Stomach smooth muscle (tissue), 2 donors: ENCODE results near the gene LZTR1.
"Not testable (repeated sequence)": the region's sequence is repeated elsewhere in the genome, so short reads cannot be mapped to it uniquely, and the experiment has no call there.

Source experiments
- H3K27ac ChIP-seq: one replicate; pipeline ENCODE4 v1.7.0; 2013; ENCODE audit warnings: mild to moderate bottlenecking, low read length, inconsistent platforms
- H3K27me3 ChIP-seq, 2 donors: one replicate each; pipeline ENCODE4 v1.7.0; 2013; ENCODE audit warnings: low read length in 2 of 2; ENCODE audit not compliant: insufficient read depth in 2 of 2, control insufficient read depth in 1 of 2
- H3K36me3 ChIP-seq, 2 donors: one replicate each; pipeline ENCODE4 v1.7.0; 2013; ENCODE audit warnings: low read length in 2 of 2; ENCODE audit not compliant: control insufficient read depth in 2 of 2, insufficient read depth in 2 of 2
- H3K4me1 ChIP-seq: one replicate; pipeline ENCODE4 v1.7.0; 2013; ENCODE audit warnings: low read length; ENCODE audit not compliant: control insufficient read depth, insufficient read depth
- H3K4me3 ChIP-seq, 2 donors: one replicate each; pipeline ENCODE4 v1.7.0; 2013; ENCODE audit warnings: low read length in 2 of 2
- H3K9ac ChIP-seq, 2 donors: one replicate each; pipeline ENCODE4 v1.7.0; 2013; ENCODE audit warnings: low read length in 2 of 2, mild to moderate bottlenecking in 1 of 2
- H3K9me3 ChIP-seq, 2 donors: one replicate each; pipeline ENCODE4 v1.7.0; 2013; ENCODE audit warnings: low read length in 2 of 2; ENCODE audit not compliant: control insufficient read depth in 2 of 2
- donor health status: healthy.
- donor health status: Pancreatic carcinoma.

The LZTR1 gene

DNA sequence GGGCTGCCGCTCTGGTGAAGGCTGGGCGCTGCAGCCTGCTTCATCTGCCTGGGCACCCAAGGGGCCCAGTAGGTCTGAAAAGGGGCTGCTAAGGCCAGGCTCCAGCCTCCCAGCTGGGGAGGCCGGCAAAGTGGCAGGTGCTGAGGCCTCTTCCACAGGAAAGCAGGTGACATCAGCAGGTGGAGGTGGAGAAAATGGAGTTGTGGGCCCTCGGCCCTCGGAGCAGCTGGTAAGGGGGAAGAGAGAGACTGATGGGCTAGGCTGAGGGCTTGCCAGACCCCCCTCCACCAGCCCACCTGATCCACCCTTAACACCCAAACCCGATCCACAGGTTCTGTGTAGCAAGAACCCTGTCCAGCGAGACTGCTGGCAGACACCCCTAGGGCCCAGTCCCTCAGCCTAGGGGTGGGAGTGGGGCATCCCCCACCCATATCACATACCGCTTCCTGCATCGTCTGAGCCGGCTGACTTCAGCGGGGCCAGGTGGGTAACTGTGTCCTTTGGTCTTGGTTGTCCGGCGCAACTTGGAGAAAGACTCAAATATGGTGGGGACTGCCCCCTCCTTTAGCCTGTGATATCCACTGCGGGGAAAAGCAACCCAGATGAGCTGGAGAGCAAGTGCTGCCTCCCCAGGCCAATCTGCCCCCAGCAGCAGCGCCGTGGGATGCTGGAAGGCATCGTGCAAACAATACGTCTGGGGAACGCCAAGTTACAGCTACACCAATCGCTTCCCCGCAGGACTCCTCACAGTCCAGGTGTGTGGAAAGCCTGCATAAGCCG lies 18.3 kb downstream of the LZTR1 start:
- Histone ChIP-seq H3K27me3 (no peaks in the 10 kb centered on the region), H3K27ac (peak overlapping the region; percentile 96), H3K9ac (peak overlapping the region; percentile 85 to 95), H3K4me1 (peaks cover 36% of the 10 kb centered on the region), H3K9me3 (no peaks in the 10 kb centered on the region), H3K36me3 (peaks cover 6 to 16% of the 10 kb centered on the region in 2 donors), H3K4me3 (peak overlapping the region; percentile 65 to 90)

DNA sequence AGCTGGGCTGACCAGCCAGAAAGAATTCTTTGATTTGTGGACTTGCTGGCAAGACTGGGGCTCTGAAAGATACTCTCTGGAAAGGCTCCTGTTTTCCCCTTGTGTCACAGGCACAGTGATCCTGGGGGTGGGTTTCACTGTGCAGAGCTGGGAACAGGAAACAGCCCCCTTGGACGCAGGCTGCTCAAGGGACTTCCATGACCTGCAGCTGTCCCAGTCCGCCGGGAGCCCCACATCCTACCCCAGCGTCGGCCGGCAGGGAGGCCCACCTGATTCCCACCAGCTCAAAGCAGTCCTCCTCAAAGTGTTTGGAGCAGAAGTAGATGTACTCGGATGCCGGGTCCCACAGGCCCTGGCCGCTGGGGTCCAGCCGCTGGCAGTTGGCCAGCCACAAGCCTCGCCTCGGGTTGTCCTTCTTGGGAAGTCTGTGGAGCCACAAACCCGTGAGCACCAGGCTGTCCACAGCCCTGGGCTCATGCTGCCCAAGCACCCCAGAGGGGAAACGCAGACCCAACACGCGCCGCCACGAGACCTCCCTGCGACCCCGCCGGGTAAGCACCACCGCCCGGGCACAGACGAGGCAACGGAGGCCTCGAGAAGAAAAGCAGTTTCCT lies 19.0 kb downstream of the LZTR1 start:
- Histone ChIP-seq H3K4me1 (peaks cover 36% of the 10 kb centered on the region), H3K4me3 (peak overlapping the region; percentile 65 to 90), H3K9ac (peak overlapping the region; percentile 85 to 95), H3K27me3 (no peaks in the 10 kb centered on the region), H3K27ac (peak overlapping the region; percentile 96), H3K36me3 (peaks cover 6 to 16% of the 10 kb centered on the region in 2 donors), H3K9me3 (no peaks in the 10 kb centered on the region)

DNA sequence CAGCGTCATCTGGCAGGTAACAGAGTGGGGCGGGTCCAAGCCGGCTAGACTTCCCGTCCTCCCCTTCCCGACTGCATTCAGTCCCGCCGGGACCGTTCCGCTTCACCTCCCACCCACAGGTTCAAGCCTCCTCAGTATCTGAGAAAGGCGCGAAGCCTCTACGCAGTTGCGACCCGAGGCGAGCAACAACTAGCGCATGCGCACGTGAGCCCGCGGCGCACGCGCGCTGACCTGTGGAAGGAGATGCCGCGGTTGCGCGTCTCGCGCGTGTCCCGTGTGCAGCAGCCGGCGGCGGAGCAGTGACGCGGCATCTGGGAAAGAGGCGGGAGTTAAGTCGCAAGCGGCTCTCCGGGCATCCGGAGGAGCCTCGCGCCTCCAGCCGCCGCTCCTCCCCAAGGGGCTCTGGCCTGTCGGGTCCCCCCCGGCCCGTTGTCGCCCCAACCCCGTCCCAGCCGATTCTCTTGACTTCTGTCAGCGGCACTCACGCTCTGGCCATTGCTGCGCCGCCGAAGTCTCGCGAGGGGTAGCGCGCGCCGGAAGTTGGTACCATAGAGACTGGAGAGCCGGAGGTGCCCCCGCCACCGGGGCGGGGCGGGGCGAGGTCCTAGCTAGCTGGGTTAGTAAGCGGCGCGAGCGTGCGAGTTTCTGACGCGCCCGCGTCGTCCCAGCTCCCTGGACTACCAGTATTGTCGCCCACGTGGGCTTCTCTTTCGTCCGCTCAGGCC lies 19.7 kb downstream of the LZTR1 start, which contains the start of gene THAP7:
TSS of gene THAP7 (minus strand) at position 518 of the 725 bp plus-strand sequence. CDS start at position 311, 207 bp downstream.
- Histone ChIP-seq H3K27me3 (no peaks in the 10 kb centered on the region), H3K4me1 (peaks cover 36% of the 10 kb centered on the region), H3K4me3 (peak within 1 kb of the TSS; percentile 65 to 90), H3K9ac (peak within 1 kb of the TSS; percentile 85 to 95), H3K36me3 (peaks cover 6 to 14% of the 10 kb centered on the region in 2 donors), H3K9me3 (no peaks in the 10 kb centered on the region), H3K27ac (peak within 1 kb of the TSS; percentile 96)

DNA sequence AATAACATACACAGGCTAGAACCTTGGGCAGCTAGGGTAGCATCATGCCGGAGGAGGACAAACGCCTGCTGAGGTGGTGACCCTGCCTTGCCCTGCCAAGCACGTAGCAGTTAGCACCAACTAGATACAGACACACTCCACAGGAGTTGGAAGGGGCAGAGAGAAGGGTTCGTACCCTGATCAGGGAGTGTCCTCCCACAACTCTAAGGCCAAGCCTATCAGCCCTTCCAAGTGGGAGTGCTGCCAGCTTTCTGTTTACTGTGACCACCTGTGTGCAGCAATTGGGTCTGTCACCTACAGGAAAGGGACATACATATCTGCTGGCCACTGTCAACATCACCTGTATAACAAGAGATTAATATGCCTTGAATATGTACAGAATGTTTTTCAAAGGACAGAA lies 21.7 kb downstream of the LZTR1 start:
- peaks cover 0 to 7% of the 10 kb centered on the region in 2 donors for H3K36me3 ChIP-seq
- peak overlapping the region in 1 of 2 donors; percentile 15 for H3K4me3 ChIP-seq
- H3K9me3 ChIP-seq, result no peaks in the 10 kb centered on the region
- H3K27ac ChIP-seq, result peak overlapping the region; percentile 96
- peak overlapping the region; percentile 36 to 85 for H3K9ac ChIP-seq
- H3K4me1 ChIP-seq, result peaks cover 36% of the 10 kb centered on the region
- H3K27me3 ChIP-seq, result no peaks in the 10 kb centered on the region

DNA sequence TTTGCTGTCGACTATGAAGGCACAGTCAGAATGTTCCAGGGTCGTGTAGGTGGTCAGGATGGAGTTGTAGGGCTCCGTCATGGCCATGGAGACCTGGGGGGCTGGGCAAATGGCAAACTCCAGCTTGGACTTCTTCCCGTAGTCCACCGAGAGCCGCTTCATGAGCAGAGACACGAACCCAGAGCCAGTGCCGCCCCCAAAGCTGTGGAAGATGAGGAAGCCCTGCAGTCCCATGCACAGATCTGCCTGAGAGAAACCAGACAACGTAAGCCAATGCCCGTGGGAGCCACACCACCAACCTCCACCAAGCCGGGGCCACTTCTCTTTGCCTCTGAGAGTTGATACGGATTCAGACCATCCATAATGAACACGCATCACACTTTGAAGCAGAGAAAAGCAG lies 27.1 kb downstream of the LZTR1 start:
- H3K9ac ChIP-seq, H3K4me3 ChIP-seq, H3K36me3 ChIP-seq, H3K27ac ChIP-seq, H3K9me3 ChIP-seq, H3K4me1 ChIP-seq, H3K27me3 ChIP-seq: not testable (repeated sequence)

DNA sequence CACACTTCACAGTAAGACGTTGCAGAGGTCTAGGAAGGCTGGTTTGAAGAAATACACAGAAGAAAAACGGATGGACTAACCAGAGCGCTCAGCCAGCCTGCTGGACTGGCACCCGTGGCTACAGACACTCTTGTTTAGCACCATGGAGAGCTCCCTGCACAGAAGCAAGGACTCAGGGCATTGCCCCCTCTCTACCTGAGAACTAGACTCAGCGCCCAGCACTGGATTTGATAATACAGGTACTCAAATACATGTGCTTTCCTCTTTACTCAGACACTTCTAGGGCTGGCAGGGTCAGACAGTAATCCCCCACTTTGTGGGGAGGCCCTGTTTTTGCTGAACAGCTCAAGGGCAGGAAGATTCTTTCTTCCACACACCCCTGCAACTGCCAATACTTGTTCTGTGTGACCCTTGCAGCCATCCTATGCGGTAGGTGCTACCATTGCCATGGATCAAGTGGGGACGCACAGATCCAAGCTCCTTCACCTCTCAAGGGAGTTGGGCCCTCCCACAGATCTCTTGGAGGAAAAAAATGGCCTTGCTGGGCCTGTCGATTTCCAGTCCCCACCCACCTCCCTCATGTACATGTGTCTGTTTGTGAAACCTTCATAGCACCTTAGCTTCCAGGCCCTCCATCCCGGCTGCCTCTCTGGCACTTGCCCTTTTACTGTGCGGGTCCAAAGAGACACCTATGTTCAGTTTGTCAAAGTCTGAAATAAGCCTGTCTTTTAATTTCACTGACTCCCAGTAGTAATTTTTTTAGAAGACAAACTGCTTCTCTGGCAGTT lies 27.7 kb downstream of the LZTR1 start:
- Histone ChIP-seq H3K27me3 (no peaks in the 10 kb centered on the region), H3K4me3 (no peak overlapping the region), H3K4me1 (peaks cover 14% of the 10 kb centered on the region), H3K9ac (no peak overlapping the region), H3K36me3 (no peaks in the 10 kb centered on the region), H3K27ac (no peak overlapping the region), H3K9me3 (no peaks in the 10 kb centered on the region)

DNA sequence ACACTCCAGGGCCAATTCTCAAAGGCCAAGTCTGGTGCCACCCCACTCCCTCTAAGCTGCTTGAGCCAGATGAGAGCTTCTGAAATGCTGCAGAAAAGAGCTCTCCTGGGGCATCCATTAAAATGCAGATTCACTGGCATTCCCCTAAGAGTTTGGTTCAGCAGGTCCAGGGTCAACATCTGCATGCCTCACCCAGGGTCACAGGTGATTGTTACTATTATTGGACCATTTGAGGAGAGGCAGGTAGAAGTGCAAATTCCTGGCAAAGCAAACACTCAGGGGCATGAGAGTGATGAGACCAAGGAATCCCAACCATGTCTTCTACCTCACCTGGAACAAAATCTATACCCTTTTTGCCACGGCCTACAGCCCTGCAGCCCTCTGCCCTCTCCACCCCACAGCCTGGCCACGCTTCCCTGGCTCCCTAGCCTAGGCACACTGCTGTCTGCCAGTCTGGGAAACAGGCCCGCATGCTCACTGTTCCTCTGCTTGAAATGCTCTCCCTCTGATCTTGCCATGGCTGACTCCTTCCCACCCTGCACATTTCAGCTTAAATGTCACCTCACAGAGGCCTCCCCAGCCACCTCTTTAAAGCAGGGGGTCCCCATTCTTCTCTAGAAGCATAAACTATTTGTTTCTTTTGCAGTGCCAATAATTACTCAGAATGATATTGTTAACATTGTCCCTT lies 28.5 kb downstream of the LZTR1 start:
- H3K9me3 ChIP-seq, result no peaks in the 10 kb centered on the region
- H3K4me1 ChIP-seq, result peaks cover 22% of the 10 kb centered on the region
- no peak overlapping the region for H3K4me3 ChIP-seq
- H3K9ac ChIP-seq, result no peak overlapping the region
- no peak overlapping the region for H3K27ac ChIP-seq
- no peaks in the 10 kb centered on the region for H3K36me3 ChIP-seq
- no peaks in the 10 kb centered on the region for H3K27me3 ChIP-seq

DNA sequence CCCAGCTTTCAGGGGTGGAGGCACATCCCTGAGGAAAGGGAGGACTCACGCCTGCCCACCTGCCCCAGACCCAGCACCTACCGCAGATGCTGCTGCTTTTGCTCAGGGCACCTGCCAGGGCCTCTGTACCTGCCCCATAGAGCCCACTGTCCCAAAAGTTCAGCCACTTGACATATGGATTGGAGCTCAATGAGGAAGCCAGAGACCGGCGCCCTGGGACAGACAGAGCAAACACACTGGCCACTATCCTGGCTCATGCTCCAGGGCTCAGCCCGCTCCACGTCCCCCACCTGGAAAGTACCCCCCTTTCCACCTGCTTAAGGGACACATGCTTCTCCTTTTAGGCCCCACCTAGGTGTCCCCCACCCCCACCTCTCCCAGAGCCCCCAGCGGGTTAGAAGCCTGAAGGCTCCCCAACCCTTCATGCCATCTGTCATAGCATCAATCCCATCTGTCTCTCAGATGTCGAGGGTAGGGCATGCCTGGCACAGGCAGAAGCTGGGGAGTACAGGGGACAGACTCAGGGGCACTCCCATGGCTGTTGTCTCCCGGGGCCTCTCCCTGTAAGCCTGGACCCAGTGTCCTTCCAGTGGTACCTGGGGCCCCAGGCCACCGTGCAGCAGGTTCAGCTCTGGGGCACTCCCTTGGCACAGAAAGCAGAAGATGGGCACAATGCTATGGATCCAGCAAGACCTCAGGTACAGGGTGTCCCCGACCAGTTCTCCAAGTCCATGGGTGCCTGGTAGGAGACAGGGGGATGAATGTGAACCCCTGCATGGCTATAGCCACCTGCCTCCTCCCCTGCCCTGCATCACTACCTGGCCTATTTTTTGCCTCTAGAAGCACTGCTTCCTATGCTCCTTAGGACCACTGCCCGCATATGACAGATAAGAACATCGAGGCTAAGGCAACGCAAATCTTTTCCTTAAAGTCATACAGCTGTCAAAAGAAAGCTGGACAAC lies 30.6 kb downstream of the LZTR1 start:
- no peak overlapping the region for H3K9ac ChIP-seq
- H3K27me3 ChIP-seq, result no peaks in the 10 kb centered on the region
- no peaks in the 10 kb centered on the region for H3K36me3 ChIP-seq
- H3K9me3 ChIP-seq, result no peaks in the 10 kb centered on the region
- peaks cover 24% of the 10 kb centered on the region for H3K4me1 ChIP-seq
- no peak overlapping the region for H3K4me3 ChIP-seq
- H3K27ac ChIP-seq, result no peak overlapping the region

DNA sequence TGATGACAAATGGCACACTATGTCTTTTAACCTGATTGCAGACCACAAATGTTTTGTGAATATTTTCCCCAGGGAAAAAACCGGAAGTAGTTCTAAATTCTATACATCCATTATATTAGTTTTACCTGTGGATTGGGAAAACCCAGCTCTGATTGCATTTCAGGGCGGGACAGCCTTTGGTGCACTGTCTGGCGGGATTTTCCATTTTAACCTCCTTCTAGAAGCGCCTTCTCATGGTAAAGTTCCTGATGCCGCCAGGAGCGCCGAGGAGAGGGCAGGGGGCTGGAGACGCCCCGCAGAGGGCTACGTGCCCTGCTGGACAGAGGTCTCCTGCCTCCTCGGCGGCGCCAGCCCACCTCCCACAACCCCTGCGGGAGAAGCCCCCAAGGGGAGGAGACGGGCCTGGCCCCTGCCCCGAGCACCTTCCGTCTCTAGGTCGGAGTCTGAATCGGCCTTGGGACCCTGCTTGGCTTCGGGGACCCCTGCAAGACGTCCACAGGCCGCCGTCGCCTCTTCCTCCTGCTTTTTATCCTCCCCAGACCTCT lies 31.6 kb downstream of the LZTR1 start:
- H3K4me1 ChIP-seq, result peaks cover 24% of the 10 kb centered on the region
- H3K9ac ChIP-seq, result peak overlapping the region; percentile 60 to 64
- H3K4me3 ChIP-seq, result peak overlapping the region; percentile 79 to 82
- H3K36me3 ChIP-seq, result no peaks in the 10 kb centered on the region
- no peaks in the 10 kb centered on the region for H3K27me3 ChIP-seq
- peak overlapping the region; percentile 49 for H3K27ac ChIP-seq
- H3K9me3 ChIP-seq, result no peaks in the 10 kb centered on the region
